ENCODE measurements around the gene HLF.

HLF gene

DNA sequence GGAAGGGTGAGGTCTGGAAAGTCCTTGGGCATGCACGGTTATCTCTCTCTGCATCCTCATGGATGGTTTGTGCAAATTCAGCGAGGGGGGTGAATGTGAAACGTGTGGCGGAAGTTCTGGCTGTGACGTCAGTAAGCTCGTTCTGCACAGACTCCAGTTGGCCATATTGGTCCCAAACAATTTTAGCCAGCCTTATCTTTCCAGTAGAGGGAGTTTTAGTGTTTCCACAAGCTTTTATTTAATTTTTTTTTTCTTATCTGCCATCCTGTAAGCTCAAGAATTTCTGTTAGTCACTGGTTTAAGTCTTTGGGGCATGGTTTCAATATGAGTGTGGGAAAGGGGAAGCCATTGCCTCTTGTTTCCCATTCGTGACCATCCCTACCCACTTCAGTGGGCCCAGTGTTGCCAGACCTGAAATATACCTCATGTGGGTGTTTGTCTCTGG lies 39.0 kb downstream of the HLF start:
- H3K9me3 ChIP-seq (ENCODE audit: control insufficient read depth, insufficient read depth, low read depth, low read length) = no peaks in the 10 kb centered on the region
- H3K27me3 ChIP-seq (ENCODE audit: control insufficient read depth, insufficient read depth, low read length) = no peaks in the 10 kb centered on the region
- H3K27ac ChIP-seq (ENCODE audit: low read depth, low read length) = no peak overlapping the region
- H3K4me1 ChIP-seq (ENCODE audit: control insufficient read depth, insufficient read depth, low read length) = no peaks in the 10 kb centered on the region; the same call in 1 of the 2 replicates
- no peak overlapping the region for H3K9ac ChIP-seq (ENCODE audit: low read length)
- H3K36me3 ChIP-seq (ENCODE audit: control insufficient read depth, insufficient read depth, low read length) = no peaks in the 10 kb centered on the region
- no peak overlapping the region for H3K4me3 ChIP-seq (ENCODE audit: low read depth, low read length)

DNA sequence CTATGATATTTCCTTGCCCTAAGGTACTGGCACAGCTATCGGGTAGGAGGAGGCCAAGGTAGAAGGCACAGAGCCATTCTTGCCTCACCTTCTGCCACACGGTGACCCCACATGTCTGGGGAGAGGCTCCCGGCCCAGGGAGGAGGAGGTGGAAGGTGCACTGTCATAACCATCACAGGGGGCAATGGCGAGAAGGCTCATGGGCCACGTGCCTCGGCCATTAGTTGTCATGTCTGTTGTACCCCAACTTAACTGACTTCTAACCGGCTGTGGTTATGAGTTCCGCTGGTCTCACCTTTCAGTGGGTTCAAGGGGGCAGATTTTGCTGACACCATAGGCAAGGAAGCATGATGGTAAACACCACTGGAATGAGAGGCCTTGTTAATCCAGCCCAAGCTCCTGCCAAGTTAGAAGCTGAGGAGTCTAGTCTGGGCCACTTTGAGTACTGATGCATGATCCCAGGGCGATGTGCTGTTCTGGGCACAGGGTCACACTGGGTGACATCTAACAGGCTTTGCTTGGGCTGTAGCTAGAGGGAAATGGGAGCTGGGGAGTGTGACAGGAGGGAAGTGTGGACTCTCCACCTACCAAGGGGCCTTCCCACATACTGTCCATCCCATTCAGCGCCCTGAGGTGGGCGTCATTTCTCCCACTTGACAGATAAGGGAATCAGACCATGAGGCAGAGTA lies 39.6 kb downstream of the HLF start:
- Histone ChIP-seq H3K9me3 (ENCODE audit: control insufficient read depth, insufficient read depth, low read depth, low read length) (no peaks in the 10 kb centered on the region), H3K9ac (ENCODE audit: low read length) (no peak overlapping the region), H3K36me3 (ENCODE audit: control insufficient read depth, insufficient read depth, low read length) (no peaks in the 10 kb centered on the region)

DNA sequence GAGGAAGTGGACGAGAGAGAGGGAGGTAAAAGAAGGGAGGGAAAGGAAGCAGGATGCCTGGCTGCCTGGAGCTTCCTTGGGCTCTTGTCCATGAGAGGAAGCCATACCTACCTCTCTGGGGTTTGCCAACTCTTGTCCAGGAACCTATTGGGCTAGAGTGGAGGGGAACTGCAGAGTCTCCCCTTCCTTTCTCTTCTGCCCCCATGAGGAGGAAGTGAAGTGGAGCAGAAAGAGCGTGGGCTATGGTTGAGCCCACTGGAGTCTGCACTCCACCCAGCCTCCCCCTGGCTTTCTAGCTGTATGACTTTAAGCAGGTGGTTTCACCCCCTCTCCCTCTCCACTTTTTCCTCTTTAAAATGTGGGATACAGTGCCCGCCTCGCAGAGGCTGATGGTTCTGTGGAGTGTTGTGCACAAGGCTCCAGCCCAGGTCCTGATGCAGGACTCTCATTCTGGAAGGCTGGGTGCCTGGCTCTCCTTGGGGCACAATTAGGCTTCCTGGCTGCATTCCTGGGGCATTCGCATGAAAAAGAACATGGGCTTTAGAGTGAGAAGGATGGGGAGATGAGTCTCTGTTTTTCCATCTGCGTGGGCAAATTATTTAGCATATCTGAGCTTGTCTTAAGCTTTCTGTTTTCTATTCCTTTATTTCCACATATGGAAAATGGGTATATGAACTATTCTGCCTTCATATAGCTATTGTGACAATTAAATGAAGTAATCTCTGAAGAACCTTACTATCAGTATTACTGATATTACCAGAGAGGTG lies 40.7 kb downstream of the HLF start:
- Histone ChIP-seq H3K27me3 (ENCODE audit: control insufficient read depth, insufficient read depth, low read length) (no peaks in the 10 kb centered on the region), H3K4me3 (ENCODE audit: low read depth, low read length) (no peak overlapping the region), H3K27ac (ENCODE audit: low read depth, low read length) (no peak overlapping the region), H3K9ac (ENCODE audit: low read length) (no peak overlapping the region), H3K4me1 (ENCODE audit: control insufficient read depth, insufficient read depth, low read length) (no peaks in the 10 kb centered on the region; the same call in 1 of the 2 replicates), H3K36me3 (ENCODE audit: control insufficient read depth, insufficient read depth, low read length) (no peaks in the 10 kb centered on the region), H3K9me3 (ENCODE audit: control insufficient read depth, insufficient read depth, low read depth, low read length) (no peaks in the 10 kb centered on the region)

More for the DNA sequence above, 39.6 kb downstream of the HLF start:
- Histone ChIP-seq H3K27ac (ENCODE audit: low read depth, low read length) (no peak overlapping the region), H3K27me3 (ENCODE audit: control insufficient read depth, insufficient read depth, low read length) (no peaks in the 10 kb centered on the region), H3K4me1 (ENCODE audit: control insufficient read depth, insufficient read depth, low read length) (no peaks in the 10 kb centered on the region; the same call in 1 of the 2 replicates), H3K4me3 (ENCODE audit: low read depth, low read length) (no peak overlapping the region)

DNA sequence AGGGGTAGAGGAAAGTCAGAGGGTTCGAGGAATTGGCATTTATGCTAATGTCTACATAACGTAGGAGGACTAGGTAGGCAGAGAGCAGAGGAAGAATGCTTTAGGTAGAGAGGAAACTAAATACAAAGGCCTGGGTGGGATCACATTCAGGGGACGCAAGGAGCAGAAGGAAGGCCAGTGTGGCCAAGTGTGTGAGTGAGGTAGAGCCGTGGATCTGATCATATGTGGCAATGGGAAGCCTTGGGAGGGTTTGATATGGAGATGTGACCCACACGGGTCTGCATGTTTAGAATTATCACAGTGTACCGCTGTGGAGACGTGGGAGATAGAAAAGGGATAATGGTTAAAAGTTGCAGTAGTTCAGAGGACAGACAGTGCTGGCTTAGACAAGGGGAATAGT lies 43.1 kb downstream of the HLF start:
- Histone ChIP-seq H3K27me3 (ENCODE audit: control insufficient read depth, insufficient read depth, low read length) (no peaks in the 10 kb centered on the region), H3K9me3 (ENCODE audit: control insufficient read depth, insufficient read depth, low read depth, low read length) (no peaks in the 10 kb centered on the region), H3K4me1 (ENCODE audit: control insufficient read depth, insufficient read depth, low read length) (no peaks in the 10 kb centered on the region; the same call in 1 of the 2 replicates), H3K9ac (ENCODE audit: low read length) (no peak overlapping the region), H3K27ac (ENCODE audit: low read depth, low read length) (no peak overlapping the region), H3K4me3 (ENCODE audit: low read depth, low read length) (no peak overlapping the region), H3K36me3 (ENCODE audit: control insufficient read depth, insufficient read depth, low read length) (no peaks in the 10 kb centered on the region)

DNA sequence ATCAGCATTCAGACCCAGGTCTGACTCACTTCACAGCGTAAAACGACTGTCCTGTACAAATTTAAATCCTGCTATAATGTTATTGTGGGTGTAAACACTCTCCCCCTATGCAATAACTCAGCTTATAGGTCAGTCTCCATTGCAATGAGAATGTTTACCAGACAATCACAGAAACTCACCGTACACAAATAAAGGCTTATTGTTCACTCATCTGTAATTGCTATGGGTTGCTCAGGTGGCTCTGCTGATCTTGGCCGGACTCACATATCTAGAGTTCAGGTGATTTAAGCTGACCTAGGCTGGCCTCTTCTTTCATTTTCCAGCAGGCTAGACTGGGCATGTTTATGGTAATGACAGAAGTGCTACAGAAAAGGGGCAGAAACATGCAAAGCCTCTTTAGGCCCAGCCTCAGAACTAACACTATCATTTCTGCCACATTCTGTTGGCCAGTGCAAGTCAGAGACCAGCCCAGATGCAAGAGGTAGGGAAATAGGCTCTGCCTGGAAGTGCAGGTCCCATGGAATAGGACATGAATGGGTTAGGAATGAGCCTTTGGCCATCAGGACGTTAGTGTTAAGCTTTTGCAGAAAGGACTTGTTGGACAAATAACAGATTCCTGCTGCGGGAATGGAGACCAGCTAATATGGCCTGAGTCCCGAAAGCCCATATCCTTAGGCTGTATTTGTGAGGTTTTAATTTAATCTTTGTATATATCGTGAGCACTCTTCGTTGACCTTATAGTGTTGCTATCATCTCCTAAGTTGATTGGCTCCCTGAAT lies 44.0 kb downstream of the HLF start:
- no peak overlapping the region for H3K4me3 ChIP-seq (ENCODE audit: low read depth, low read length)
- no peaks in the 10 kb centered on the region for H3K27me3 ChIP-seq (ENCODE audit: control insufficient read depth, insufficient read depth, low read length)
- H3K36me3 ChIP-seq (ENCODE audit: control insufficient read depth, insufficient read depth, low read length) = no peaks in the 10 kb centered on the region
- no peak overlapping the region for H3K27ac ChIP-seq (ENCODE audit: low read depth, low read length)
- no peak overlapping the region for H3K9ac ChIP-seq (ENCODE audit: low read length)
- H3K9me3 ChIP-seq (ENCODE audit: control insufficient read depth, insufficient read depth, low read depth, low read length) = no peaks in the 10 kb centered on the region
- no peaks in the 10 kb centered on the region; the same call in 1 of the 2 replicates for H3K4me1 ChIP-seq (ENCODE audit: control insufficient read depth, insufficient read depth, low read length)

DNA sequence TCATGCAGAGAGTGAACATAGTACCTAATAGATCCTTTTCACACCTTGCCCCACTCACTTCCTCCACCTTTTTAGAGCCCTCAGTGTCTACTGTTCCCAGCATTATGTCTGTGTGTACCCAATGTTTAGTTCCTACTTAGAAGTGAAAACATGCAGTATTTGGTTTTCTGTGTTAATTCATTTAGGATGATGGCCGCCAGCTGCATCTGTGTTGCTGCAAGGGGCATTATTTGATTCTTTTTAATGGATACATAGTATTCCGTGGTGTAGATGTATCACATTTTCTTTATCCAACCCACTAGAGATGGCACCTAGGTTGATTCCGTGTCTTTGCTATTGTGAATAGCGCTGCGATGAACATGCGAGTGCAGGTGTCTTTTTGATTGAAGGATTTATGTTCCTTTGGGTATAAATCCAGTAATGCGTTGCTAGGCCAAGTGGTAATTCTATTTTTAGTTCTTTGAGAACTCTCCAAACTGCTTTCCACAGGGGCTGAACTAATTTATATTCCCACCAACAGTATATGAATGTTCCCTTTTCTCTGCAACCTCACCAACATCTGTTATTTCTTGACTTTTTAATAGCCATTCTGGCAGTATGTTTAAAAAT lies 47.1 kb downstream of the HLF start:
- no peaks in the 10 kb centered on the region for H3K36me3 ChIP-seq (ENCODE audit: control insufficient read depth, insufficient read depth, low read length)

DNA sequence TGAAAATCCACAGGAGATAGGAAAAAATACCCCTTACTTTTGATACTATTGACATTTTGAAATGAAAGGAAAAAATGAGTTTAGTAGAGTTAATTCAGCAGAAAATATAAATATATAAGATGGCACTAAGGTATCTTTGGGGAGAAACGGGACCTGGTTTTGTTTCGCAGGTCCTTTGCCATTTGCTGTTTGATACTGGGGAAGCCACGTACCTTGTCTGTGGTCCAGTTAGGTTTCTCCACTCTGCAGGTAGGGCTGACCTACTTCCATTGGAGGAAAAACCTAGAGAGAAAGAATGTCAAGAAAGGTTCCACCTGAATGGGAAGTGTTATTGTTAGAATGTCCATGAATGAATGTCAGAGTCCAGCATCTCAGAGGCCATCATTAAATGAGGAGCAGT lies 48.1 kb downstream of the HLF start:
- no peak overlapping the region for H3K27ac ChIP-seq (ENCODE audit: low read depth, low read length)
- H3K9ac ChIP-seq (ENCODE audit: low read length) = no peak overlapping the region
- no peaks in the 10 kb centered on the region for H3K27me3 ChIP-seq (ENCODE audit: control insufficient read depth, insufficient read depth, low read length)
- H3K4me1 ChIP-seq (ENCODE audit: control insufficient read depth, insufficient read depth, low read length) = no peaks in the 10 kb centered on the region
- no peak overlapping the region for H3K4me3 ChIP-seq (ENCODE audit: low read depth, low read length)
- H3K9me3 ChIP-seq (ENCODE audit: control insufficient read depth, insufficient read depth, low read depth, low read length) = no peaks in the 10 kb centered on the region
- H3K36me3 ChIP-seq (ENCODE audit: control insufficient read depth, insufficient read depth, low read length) = no peaks in the 10 kb centered on the region

More for the DNA sequence above, 47.1 kb downstream of the HLF start:
- Histone ChIP-seq H3K27me3 (ENCODE audit: control insufficient read depth, insufficient read depth, low read length) (no peaks in the 10 kb centered on the region), H3K9me3 (ENCODE audit: control insufficient read depth, insufficient read depth, low read depth, low read length) (no peaks in the 10 kb centered on the region), H3K4me3 (ENCODE audit: low read depth, low read length) (no peak overlapping the region), H3K4me1 (ENCODE audit: control insufficient read depth, insufficient read depth, low read length) (no peaks in the 10 kb centered on the region), H3K27ac (ENCODE audit: low read depth, low read length) (no peak overlapping the region), H3K9ac (ENCODE audit: low read length) (no peak overlapping the region)

DNA sequence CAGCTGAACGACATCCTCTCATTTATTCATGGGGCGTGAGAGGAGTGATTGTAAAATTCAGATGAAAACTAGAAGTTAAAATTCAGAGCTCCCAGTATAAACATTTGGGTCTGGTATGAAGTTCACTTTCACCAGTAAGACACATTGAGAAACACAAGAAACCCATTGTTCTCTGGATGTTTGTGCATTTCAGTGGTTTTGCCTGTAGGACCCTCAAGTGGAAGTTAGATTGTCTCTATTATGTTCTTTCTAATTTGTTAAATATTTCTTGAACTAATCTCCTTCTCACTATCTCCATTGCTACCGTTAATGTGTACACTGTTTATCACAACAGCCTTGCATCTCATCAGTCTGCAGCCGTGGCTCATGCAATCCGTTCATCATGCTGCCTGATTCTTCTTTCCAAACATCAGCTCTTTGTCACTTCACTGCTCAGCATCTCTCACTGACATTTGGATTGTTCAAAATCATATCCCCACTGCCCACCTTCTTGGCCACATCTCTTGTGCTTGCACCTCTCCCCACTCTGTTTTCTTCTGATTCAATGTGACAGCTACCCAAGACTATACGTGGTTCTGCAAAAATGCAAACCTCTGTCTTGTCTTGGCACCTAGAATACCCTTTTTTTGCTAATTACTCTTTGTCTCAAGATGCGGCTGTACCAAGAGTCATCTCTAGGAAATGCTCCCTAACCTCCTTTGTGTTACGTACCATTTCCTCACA lies 49.5 kb downstream of the HLF start:
- Histone ChIP-seq H3K36me3 (ENCODE audit: control insufficient read depth, insufficient read depth, low read length) (no peaks in the 10 kb centered on the region), H3K9me3 (ENCODE audit: control insufficient read depth, insufficient read depth, low read depth, low read length) (no peaks in the 10 kb centered on the region), H3K4me1 (ENCODE audit: control insufficient read depth, insufficient read depth, low read length) (no peaks in the 10 kb centered on the region)

DNA sequence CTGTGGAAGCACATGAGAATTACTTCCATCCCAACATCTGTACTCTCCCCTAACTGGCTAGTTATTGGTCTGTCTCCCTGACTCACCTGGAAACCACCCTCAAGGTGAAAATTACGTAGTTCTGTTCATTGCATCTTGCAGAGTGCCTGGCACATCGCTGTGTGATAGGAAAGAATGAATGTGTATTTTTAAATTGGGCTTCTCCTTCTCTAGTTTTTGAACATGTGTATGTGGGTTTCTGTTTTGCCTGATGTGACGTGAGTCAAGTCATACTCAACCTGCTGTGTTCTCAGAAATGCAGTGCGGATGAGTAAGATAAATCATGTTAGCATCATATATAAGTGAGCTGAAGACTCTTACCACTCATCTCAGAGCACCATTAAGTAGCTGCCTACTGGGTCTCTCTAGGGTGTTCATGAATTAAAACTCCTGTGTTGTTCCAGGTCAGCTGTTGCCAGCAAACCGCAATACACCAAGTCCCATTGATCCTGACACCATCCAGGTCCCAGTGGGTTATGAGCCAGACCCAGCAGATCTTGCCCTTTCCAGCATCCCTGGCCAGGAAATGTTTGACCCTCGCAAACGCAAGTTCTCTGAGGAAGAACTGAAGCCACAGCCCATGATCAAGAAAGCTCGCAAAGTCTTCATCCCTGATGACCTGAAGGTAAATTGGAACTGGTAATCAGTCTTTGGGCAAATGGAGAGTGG lies 50.2 kb downstream of the HLF start:
- Histone ChIP-seq H3K36me3 (ENCODE audit: control insufficient read depth, insufficient read depth, low read length) (no peaks in the 10 kb centered on the region), H3K9ac (ENCODE audit: low read length) (no peak overlapping the region), H3K27me3 (ENCODE audit: control insufficient read depth, insufficient read depth, low read length) (no peaks in the 10 kb centered on the region), H3K4me1 (ENCODE audit: control insufficient read depth, insufficient read depth, low read length) (no peaks in the 10 kb centered on the region), H3K27ac (ENCODE audit: low read depth, low read length) (no peak overlapping the region), H3K9me3 (ENCODE audit: control insufficient read depth, insufficient read depth, low read depth, low read length) (no peaks in the 10 kb centered on the region), H3K4me3 (ENCODE audit: low read depth, low read length) (no peak overlapping the region)

More for the DNA sequence above, 49.5 kb downstream of the HLF start:
- H3K27ac ChIP-seq (ENCODE audit: low read depth, low read length) = no peak overlapping the region
- H3K4me3 ChIP-seq (ENCODE audit: low read depth, low read length) = no peak overlapping the region
- no peak overlapping the region for H3K9ac ChIP-seq (ENCODE audit: low read length)
- no peaks in the 10 kb centered on the region for H3K27me3 ChIP-seq (ENCODE audit: control insufficient read depth, insufficient read depth, low read length)

DNA sequence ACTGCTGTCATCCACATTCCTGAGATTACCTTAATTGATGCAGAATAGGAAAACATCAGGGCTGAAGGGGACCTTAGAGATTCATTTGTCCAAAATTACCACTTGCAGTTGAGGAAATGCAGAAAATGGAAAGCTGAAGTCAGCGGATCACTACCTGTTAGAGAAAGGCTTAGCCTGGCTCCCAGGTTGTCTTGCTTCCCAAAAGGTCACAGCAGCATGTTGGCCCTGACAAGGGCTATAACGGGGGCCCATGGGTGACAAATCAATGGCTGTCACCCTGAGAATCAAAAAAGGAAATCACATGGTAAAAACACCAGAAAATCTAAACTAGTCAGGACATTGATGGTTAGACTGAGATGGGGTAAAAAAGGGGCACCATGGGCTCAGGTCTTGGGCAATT lies 51.7 kb downstream of the HLF start:
- Histone ChIP-seq H3K36me3 (ENCODE audit: control insufficient read depth, insufficient read depth, low read length) (no peaks in the 10 kb centered on the region), H3K9ac (ENCODE audit: low read length) (no peak overlapping the region), H3K4me1 (ENCODE audit: control insufficient read depth, insufficient read depth, low read length) (no peaks in the 10 kb centered on the region)

More for the DNA sequence above, 51.7 kb downstream of the HLF start:
- H3K4me3 ChIP-seq (ENCODE audit: low read depth, low read length) = no peak overlapping the region
- no peak overlapping the region for H3K27ac ChIP-seq (ENCODE audit: low read depth, low read length)
- H3K27me3 ChIP-seq (ENCODE audit: control insufficient read depth, insufficient read depth, low read length) = no peaks in the 10 kb centered on the region
- no peaks in the 10 kb centered on the region for H3K9me3 ChIP-seq (ENCODE audit: control insufficient read depth, insufficient read depth, low read depth, low read length)
